Esophagus squamous epithelium (tissue), 4 donors: ENCODE results near the gene ASTN2.

Experiments
- CTCF ChIP-seq, 6 experiments: fragments of 450-650 bp in 4 of 6; fragments of 200-600 bp in 2 of 6; sonication (generic) in 2 of 6; IDR thresholded peaks; one replicate each; pipeline ENCODE4 v1.5.1; 2016 to 2019; ENCODE audit warnings: antibody characterized with exemption in 6 of 6, mild to moderate bottlenecking in 4 of 6, moderate library complexity in 4 of 6
- POLR2A ChIP-seq, 4 donors: fragments of 450-650 bp; IDR thresholded peaks; one replicate each; pipeline ENCODE4 v1.6.1; 2017; ENCODE audit warnings: antibody characterized with exemption in 4 of 4, mild to moderate bottlenecking in 4 of 4, moderate library complexity in 3 of 4

DNA sequence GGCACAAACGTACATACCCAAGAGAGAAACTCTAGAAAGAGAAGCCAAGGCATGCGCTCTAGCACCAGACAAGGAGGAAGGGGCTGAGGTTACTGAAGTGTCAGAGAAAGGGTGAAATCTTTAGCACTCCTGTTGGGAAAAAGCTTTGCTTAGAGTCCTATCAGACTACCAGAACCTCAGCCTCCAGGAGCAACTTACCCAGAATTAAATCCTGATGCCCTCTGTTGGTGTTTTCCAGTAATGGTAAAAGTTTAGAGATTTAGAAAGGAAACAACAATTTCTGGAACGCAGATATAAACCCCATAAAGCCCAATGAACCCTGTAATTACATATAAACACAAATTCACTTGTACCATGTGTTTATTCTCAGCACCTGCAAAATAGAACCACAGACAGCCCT is 33.2 kb upstream of the ASTN2 start:
- TF ChIP-seq CTCF (IDR thresholded peaks at IDR 0.05), result no peak
- no peak for TF ChIP-seq POLR2A (IDR thresholded peaks at IDR 0.05)
